ENCODE results near the gene GATA5. TPM values are rescaled to one million over a fixed set of nuclear protein-coding genes. Genes with fewer than 3 reads are reported as not detected.

Gene GATA5
- total and polyA plus RNA-seq, 10 of the 15 experiments (the other 5 are each of a cell fraction or from before 2014, with no cell fraction given) = not detected

- no TSS peak for BruUV-seq (replicated peaks)
- CTCF ChIA-PET = no interaction called here
- no peak overlapping the region for H3K4me2 ChIP-seq (ENCODE audit: control insufficient read depth, insufficient read depth)
- H3K4me3 ChIP-seq = no peak overlapping the region
- POLR2A ChIA-PET = no interaction called here
- ATAC-seq (no peak), FAIRE-seq (no peak), DNase-seq (ENCODE audit: low read depth, low spot score) (no peak)
- no peaks in the 10 kb centered on the region for H3K4me1 ChIP-seq (ENCODE audit: control insufficient read depth, insufficient read depth, low read length)
- H3K27me3 ChIP-seq (replicated peaks in 1 of 2; ENCODE audit: control insufficient read depth in 2 of 2, insufficient read depth in 2 of 2, low read length in 1 of 2) = no peaks in the 10 kb centered on the region
- RAD21 ChIA-PET (ENCODE audit: unreplicated experiment) = no interaction called here
- in situ Hi-C loops (cut with MboI) (no loop called here), intact Hi-C loops (cut with micrococcal nuclease; ENCODE audit: unreplicated experiment) (no loop called here)
- no peaks in the 10 kb centered on the region for H3K36me3 ChIP-seq (ENCODE audit: control insufficient read depth in 2 of 2, insufficient read depth in 2 of 2, low read length in 1 of 2)
- SMC1A ChIA-PET (ENCODE audit: uncharacterized antibody, unreplicated experiment) = no interaction called here
- no peak overlapping the region for H3K27ac ChIP-seq (ENCODE audit: control insufficient read depth, insufficient read depth)
- no peaks in the 10 kb centered on the region for H4K20me1 ChIP-seq (ENCODE audit: control insufficient read depth, insufficient read depth)
- no peak overlapping the region for H2AFZ ChIP-seq (ENCODE audit: control insufficient read depth, low read depth, low read length)
- no peaks in the 10 kb centered on the region for H3K9me3 ChIP-seq (replicated peaks; ENCODE audit: control insufficient read depth, insufficient read depth, low read length)
- no peaks in the 10 kb centered on the region for H3K79me2 ChIP-seq (ENCODE audit: control insufficient read depth, insufficient read depth, low read length)
- H3K9ac ChIP-seq (ENCODE audit: control insufficient read depth, insufficient read depth, low read length) = no peak overlapping the region
- WGBS (ENCODE audit: insufficient coverage, insufficient replicate concordance, low lambda C conversion rate, missing lambda C conversion rate) = 8% methylated on average over 12 of the region's 15 CpGs
- TF ChIP-seq HDAC6 (IDR thresholded peaks at IDR 0.05; ENCODE audit: unreplicated experiment) = no peak
- no peak for TF ChIP-seq RELB (IDR thresholded peaks at IDR 0.05; ENCODE audit: low read depth)
- no peak for TF ChIP-seq SKIL (IDR thresholded peaks at IDR 0.05; ENCODE audit: low read depth, poor library complexity, severe bottlenecking)
- no peak for TF ChIP-seq NFYB (IDR thresholded peaks at IDR 0.05; ENCODE audit: insufficient read depth, low read depth, low read length)
- no peak for TF ChIP-seq IRF4 (IDR thresholded peaks at IDR 0.05; ENCODE audit: low read depth, low read length)
- no peak for TF ChIP-seq NR2F1 (conservative IDR thresholded peaks at IDR 0.05)
- no peak for TF ChIP-seq IKZF1 (conservative IDR thresholded peaks at IDR 0.05)
- no peak for TF ChIP-seq MXI1 (IDR thresholded peaks at IDR 0.05; ENCODE audit: low read depth, low read length)
- no peak for TF ChIP-seq YY1 (IDR thresholded peaks at IDR 0.05; ENCODE audit: low read depth, low read length)
- no peak for TF ChIP-seq ATF3 (IDR thresholded peaks at IDR 0.05; ENCODE audit: borderline replicate concordance, extremely low read depth, low read depth, low read length)
- TF ChIP-seq GATAD2B (conservative IDR thresholded peaks at IDR 0.05; ENCODE audit: low read depth) = no peak
- TF ChIP-seq SP1 (IDR thresholded peaks at IDR 0.05; ENCODE audit: low read depth, low read length) = no peak
- no peak for TF ChIP-seq KAT2A (conservative IDR thresholded peaks at IDR 0.05; ENCODE audit: control insufficient read depth, low read depth, low read length)
- TF ChIP-seq ZBTB4 (CRISPR knock-in tag; IDR thresholded peaks at IDR 0.05) = no peak
Measured at GRCh38 chr20:62462976-62463592, 12.7 kb downstream of the GATA5 start.
